Upper lobe of right lung (tissue), 1 donor: ENCODE measurements around the gene HBA2. TPM values are rescaled to one million over a fixed set of nuclear protein-coding genes. Genes with fewer than 3 reads are reported as not detected.

Experiments used
- ATAC-seq: fragments of 200-7000 bp; cut with Tn5 transposase; one replicate; pipeline ENCODE4 v1.9.1; 2020; ENCODE audit warnings: mild to moderate bottlenecking, moderate library complexity
- DNase-seq: peaks from one replicate; pipeline ENCODE4 v3.0.0-alpha.2; 2020
- H3K27ac ChIP-seq: fragments of 200-600 bp; one replicate; pipeline ENCODE4 v1.8.0; 2022
- H3K27me3 ChIP-seq: fragments of 200-600 bp; one replicate; pipeline ENCODE4 v1.8.0; 2022; ENCODE audit warnings: mild to moderate bottlenecking
- H3K36me3 ChIP-seq: fragments of 200-600 bp; one replicate; pipeline ENCODE4 v1.8.0; 2022
- H3K4me1 ChIP-seq: fragments of 200-600 bp; one replicate; pipeline ENCODE4 v1.8.0; 2022
- H3K4me3 ChIP-seq: fragments of 200-600 bp; one replicate; pipeline ENCODE4 v1.8.0; 2022; ENCODE audit warnings: mild to moderate bottlenecking
- H3K9me3 ChIP-seq: fragments of 200-600 bp; one replicate; pipeline ENCODE4 v1.8.0; 2022
- CTCF ChIP-seq: fragments of 200-600 bp; IDR thresholded peaks from one replicate; pipeline ENCODE4 v1.8.0; 2022; ENCODE audit warnings: antibody characterized with exemption
- intact Hi-C: fragments of 100-400 bp; cut with DNase I; formaldehyde crosslinking; loops from one replicate; pipeline ENCODE4 v1.11.0; 2022
- total RNA-seq: library from RNA; stranded (reverse); fragmentation: NEBNext Ultra II Directional; extraction: Animal tissue kit (Norgen Biotek cat#: 25700); gene quantifications from one replicate; pipeline ENCODE4 v1.2.1, GENCODE V29; 2021
- donor health status: DM: no; HTN: yes; CAD: no; lungs with severe emphysema.

HBA2 gene
- total RNA-seq, 1 donor from 2014 or later: 248 TPM

GRCh38 chr16:133716-134115, 39.0 kb upstream of the HBA2 start:
- no peak for DNase-seq
- TF ChIP-seq CTCF: no peak
- Histone ChIP-seq H3K36me3 (no peaks in the 10 kb centered on the region), H3K9me3 (no peaks in the 10 kb centered on the region), H3K27me3 (no peaks in the 10 kb centered on the region), H3K27ac (no peak overlapping the region), H3K4me3 (no peak overlapping the region), H3K4me1 (no peaks in the 10 kb centered on the region)
- no peak for ATAC-seq
- intact Hi-C loops: no loop called here

- intact Hi-C loops: no loop called here
- Histone ChIP-seq H3K27ac (peak overlapping the region; percentile 60), H3K36me3 (no peaks in the 10 kb centered on the region), H3K9me3 (no peaks in the 10 kb centered on the region), H3K4me1 (no peaks in the 10 kb centered on the region), H3K4me3 (peak overlapping the region; percentile 79), H3K27me3 (no peaks in the 10 kb centered on the region)
- no peak for TF ChIP-seq CTCF
- peak; percentile 72 for DNase-seq
- peak; percentile 48 for ATAC-seq
Observed at GRCh38 chr16:138049-138417, 34.6 kb upstream of the HBA2 start.

- no peak for TF ChIP-seq CTCF
Observed at GRCh38 chr16:140175-140857, 32.4 kb upstream of the HBA2 start.

GRCh38 chr16:142405-142967, 30.2 kb upstream of the HBA2 start:
- no peak for TF ChIP-seq CTCF
- intact Hi-C loops: no loop called here
- H3K36me3 ChIP-seq: no peaks in the 10 kb centered on the region
- no peaks in the 10 kb centered on the region for H3K4me1 ChIP-seq
- H3K9me3 ChIP-seq: no peaks in the 10 kb centered on the region
- no peak overlapping the region for H3K4me3 ChIP-seq
- no peak for ATAC-seq
- DNase-seq: no peak
- H3K27me3 ChIP-seq: no peaks in the 10 kb centered on the region
- no peak overlapping the region for H3K27ac ChIP-seq

More at GRCh38 chr16:140175-140857, 32.4 kb upstream of the HBA2 start:
- H3K27me3 ChIP-seq: no peaks in the 10 kb centered on the region
- H3K9me3 ChIP-seq: no peaks in the 10 kb centered on the region
- DNase-seq (no peak), ATAC-seq (no peak)
- H3K4me1 ChIP-seq: no peaks in the 10 kb centered on the region
- no peaks in the 10 kb centered on the region for H3K36me3 ChIP-seq
- H3K4me3 ChIP-seq: no peak overlapping the region
- intact Hi-C loops: no loop called here
- H3K27ac ChIP-seq: no peak overlapping the region

- DNase-seq (no peak), ATAC-seq (no peak)
- Histone ChIP-seq H3K4me1 (no peaks in the 10 kb centered on the region), H3K27me3 (no peaks in the 10 kb centered on the region), H3K4me3 (no peak overlapping the region), H3K27ac (no peak overlapping the region), H3K36me3 (no peaks in the 10 kb centered on the region), H3K9me3 (no peaks in the 10 kb centered on the region)
- intact Hi-C loops: no loop called here
- no peak for TF ChIP-seq CTCF
Observed at GRCh38 chr16:143047-143446, 29.6 kb upstream of the HBA2 start.
